Amygdala (tissue), 56 donors: ENCODE measurements around the gene RRP1.
A peak's percentile ranks its signal among the peaks of the same experiment; 100 is the strongest.

ENCODE experiments used
- DNase-seq, 56 donors: peaks; one replicate each; lab custom pipeline; 2025; lab: John Stamatoyannopoulos, UW

The RRP1 gene

GRCh38 chr21:43797925-43798715, 8.7 kb downstream of the RRP1 start:
- DNase-seq: no peak

GRCh38 chr21:43799301-43799840, 10.0 kb downstream of the RRP1 start:
- DNase-seq: no peak

GRCh38 chr21:43800124-43800523, 10.7 kb downstream of the RRP1 start:
- no peak for DNase-seq

- DNase-seq: no peak
These were observed 11.2 kb downstream of the RRP1 start for GRCh38 chr21:43800566-43800965.

GRCh38 chr21:43801006-43801783, 11.8 kb downstream of the RRP1 start:
- no peak for DNase-seq

GRCh38 chr21:43802713-43803313, 13.4 kb downstream of the RRP1 start:
- DNase-seq: no peak

GRCh38 chr21:43803558-43804300, 14.4 kb downstream of the RRP1 start:
- no peak for DNase-seq

GRCh38 chr21:43805275-43805800, 16.0 kb downstream of the RRP1 start:
- no peak for DNase-seq

GRCh38 chr21:43806017-43806710, 16.8 kb downstream of the RRP1 start:
- DNase-seq: no peak

- no peak for DNase-seq
These were observed 19.0 kb downstream of the RRP1 start for GRCh38 chr21:43808367-43808766.

DNA sequence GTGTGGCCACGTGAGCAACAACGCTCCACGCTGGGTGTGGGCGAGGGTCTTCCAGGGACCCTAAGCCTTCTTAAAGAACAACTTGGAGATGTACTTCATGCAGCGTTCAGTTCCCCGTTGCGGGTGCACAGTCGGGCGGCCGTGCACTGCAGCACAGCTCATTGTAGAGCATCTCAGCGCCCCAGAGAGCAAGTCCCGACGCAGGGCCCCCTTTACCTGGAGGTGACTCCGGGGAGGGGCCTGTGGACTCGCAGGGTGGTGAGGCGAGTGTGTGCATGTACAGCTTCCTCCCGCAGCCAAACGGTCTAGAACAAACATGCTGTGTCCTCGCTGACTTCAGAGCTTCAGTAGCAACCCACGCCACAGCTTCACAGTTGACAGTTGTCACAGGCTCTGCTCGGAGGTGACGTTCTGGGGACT, 19.5 kb downstream of the RRP1 start:
- no peak for DNase-seq

DNA sequence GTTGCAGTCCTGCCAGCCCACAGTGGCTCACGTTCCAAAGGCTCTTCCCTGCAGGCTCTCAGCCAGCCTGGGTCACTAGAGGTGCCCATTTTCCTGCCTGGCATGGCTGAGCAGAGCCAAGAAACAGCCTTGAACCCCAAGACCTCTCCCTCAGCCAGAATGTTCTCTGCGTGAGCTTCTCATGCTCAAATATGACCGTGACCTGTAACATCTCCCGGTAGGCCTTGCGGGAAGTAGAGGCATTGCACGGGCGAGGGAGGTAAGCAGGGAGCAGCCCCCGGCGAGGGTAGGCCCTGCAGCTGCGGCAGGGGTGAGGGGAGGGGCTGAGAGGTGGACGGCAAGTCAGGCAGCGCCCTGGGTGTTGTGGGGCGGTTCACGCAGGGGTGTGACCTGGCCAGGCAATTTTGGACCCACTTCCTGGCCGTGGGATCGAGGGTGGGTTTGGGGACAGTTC, 20.0 kb downstream of the RRP1 start:
- no peak for DNase-seq

DNA sequence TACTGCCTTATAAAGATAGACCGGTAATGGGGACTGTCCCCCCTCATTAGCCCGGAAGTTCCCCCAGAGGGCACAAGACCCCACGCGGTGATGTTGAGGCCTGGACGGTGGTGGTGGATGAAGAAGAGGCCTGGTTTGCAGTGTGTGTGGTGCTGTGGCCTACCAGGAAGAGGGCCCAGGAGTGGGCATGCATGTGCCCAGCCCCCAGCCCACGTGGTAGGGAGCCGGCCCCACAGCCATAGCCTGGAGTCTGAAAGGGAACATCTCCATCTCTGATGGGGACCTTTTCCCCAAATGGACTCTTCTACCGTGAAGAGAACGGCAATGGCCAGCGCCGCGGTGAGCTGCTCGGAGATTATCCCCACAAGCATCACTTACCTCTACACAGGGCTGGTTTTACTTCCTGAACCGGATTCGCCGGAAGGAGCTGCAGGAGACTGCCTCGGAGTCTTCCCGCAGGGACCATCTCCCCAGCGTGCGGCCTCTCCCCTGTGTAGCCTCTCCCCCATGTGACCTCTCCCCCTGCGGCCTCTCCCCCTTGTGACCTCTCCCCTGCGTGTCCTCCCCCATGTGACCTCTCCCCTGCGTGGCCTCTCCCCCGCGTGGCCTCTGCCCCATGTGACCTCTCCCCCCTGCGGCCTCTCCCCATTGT, 20.6 kb downstream of the RRP1 start:
- DNase-seq: no peak

DNA sequence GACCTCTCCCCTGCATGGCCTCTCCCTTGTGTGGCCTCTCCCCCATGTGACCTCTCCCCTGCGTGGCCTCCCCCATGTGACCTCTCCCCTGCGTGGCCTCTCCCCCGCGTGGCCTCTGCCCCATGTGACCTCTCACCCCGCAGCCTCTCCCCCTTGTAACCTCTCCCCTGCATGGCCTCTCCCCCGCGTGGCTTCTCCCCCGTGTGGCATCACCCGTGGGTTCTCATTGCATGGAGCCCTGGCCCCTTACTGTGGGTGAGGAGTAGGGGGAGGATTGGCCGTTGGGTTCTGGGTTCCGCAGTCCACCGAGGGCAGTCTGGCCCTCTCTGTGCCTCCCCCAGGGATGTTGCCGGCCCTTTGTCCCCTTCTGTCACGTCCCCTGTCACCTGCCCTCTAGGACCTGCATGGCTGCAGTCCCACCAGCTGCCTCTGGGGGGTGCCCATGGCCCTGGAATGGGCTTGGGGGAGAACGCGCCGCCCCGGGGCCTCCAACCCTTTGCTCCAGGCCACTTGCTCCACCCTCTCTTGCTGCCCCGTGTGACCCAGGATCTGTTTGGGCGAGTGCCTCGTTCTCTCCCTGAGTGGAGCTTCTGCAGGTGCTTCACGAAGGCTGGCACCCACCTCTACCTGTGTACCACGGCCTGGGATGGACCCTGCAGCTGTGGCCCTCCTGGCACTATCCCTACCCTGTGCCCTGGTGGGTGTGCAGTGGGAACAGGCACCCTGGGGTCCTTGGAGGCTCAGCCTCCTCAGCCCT, 21.3 kb downstream of the RRP1 start:
- DNase-seq: peak in 49 of 56 donors; percentile 11 to 87 (median 63)

DNA sequence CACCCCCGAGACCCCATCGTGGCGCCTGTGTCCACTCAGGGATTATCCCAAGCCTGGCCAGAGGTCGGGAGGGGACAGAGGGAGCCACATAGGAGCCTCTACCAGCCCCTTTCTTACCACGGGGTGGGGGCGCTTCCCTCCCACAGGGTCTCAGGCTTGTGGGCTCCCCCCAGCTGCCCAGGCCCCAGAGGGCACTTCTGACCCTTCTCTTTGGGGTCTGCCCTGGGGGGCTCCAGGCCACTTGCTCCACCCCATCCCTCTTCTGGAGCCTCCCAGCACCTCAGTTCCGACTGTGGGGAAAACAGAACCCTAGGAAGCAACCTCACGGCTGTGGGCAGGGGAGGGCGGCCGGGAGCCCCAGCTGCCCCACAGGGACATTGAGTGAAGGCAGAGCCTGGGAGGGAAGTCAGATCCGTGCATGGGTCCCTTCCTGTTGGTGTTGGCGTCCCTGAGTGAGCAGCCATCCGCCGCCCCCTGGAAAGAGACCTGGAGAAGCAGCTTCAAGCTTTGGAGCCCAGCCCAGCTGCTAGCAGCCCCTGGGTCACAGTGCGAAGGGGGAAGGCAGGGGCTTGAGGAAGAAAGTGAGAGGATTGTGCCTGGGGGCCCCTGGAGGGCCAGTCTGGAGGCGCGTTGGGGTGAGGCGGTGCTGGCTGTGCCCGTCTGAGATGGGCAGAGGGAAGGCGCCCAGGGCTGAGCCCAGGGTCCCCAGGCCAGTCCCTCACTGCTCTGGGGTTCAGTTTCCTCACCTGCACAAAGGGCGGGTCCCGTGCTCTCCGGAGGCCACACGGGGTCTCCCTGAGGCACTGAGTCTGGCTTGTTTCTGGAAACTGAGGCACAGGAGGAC, 22.1 kb downstream of the RRP1 start:
- DNase-seq: no peak

DNA sequence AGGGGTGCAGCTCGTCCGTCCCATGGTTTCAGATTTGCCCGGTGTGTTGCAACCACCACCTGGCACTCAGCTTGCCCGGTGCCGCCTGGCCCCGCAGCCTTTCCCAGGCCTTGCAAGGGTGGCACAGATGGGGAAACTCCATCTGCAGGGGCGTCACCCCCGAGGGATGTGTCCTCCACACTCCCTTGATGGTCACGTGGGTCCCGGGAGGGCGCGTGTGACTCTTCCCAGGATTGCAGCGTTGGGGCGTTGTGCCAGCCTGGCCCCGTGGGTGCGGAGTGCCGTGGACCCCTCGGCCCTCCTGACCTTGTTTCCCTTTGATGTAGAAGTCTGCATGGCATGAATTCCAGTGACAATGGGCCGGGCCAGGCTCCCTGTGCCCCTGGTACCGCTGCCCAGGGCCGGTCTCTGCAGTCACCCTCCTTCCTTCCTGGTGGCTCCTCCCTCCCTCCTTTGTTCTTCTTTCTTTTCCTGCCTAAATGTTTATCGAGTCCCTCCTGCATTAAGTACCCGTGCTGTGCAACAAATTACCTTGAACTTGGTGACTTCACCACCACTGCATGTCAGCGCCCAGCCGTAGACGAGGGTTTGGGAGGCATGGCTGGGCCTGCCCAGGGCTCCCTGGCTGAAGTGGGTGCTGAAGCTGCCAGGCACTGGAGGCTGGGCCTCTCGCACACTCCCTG, 22.9 kb downstream of the RRP1 start:
- DNase-seq: peak in 1 of 56 donors; percentile 46
